Adrenal gland (tissue), 12 donors: ENCODE measurements around the gene SLC14A1. TPM values are rescaled to one million over a fixed set of nuclear protein-coding genes. Genes with fewer than 3 reads are reported as not detected.

Experiments used
- DNase-seq, 7 donors: peaks; one replicate each; pipeline ENCODE4 v3.0.0-alpha.2; 2019 to 2020
- H3K27ac ChIP-seq, 5 donors: fragments of 200-600 bp; sonication (generic) in 4 of 5; 1 replicate in 3 of 5; 2 replicates in 2 of 5; pipeline versions ENCODE4 v1.5.1 to v1.8.0; 2016 to 2020; ENCODE audit warnings: mild to moderate bottlenecking in 1 of 5
- H3K27me3 ChIP-seq: fragments of 200-600 bp; 2 replicates; pipeline ENCODE4 v1.8.0; 2021
- H3K36me3 ChIP-seq, 2 donors: fragments of 200-600 bp; replicated peaks in 1 of 2; 1 replicate in 1 of 2; 2 replicates in 1 of 2; pipeline versions ENCODE4 v1.5.1 to v1.8.0; 2018 to 2022
- H3K4me1 ChIP-seq, 2 donors: fragments of 200-600 bp; replicated peaks in 1 of 2; 1 replicate in 1 of 2; 2 replicates in 1 of 2; pipeline versions ENCODE4 v1.5.1 to v1.8.0; 2018 to 2021
- H3K4me3 ChIP-seq, 4 donors: fragments of 200-600 bp; sonication (generic) in 3 of 4; one replicate each; pipeline ENCODE4 v1.5.1; 2016 to 2018
- H3K9me3 ChIP-seq, 3 donors: fragments of 200-600 bp; sonication (generic) in 1 of 3; replicated peaks in 1 of 3; 1 replicate in 2 of 3; 2 replicates in 1 of 3; pipeline versions ENCODE4 v1.5.1 to v1.8.0; 2016 to 2021
- CTCF ChIP-seq, 6 experiments: fragments of 450-650 bp in 4 of 6; fragments of 200-600 bp in 2 of 6; sonication (generic) in 1 of 6; IDR thresholded peaks; 1 replicate in 5 of 6; 2 replicates in 1 of 6; pipeline versions ENCODE4 v1.5.1 to v1.8.0; 2016 to 2021; ENCODE audit warnings: antibody characterized with exemption in 6 of 6, mild to moderate bottlenecking in 2 of 6, moderate library complexity in 1 of 6
- POLR2A ChIP-seq, 2 donors: fragments of 450-650 bp; IDR thresholded peaks; one replicate each; pipeline ENCODE4 v1.6.1; 2017; ENCODE audit warnings: antibody characterized with exemption in 2 of 2, mild to moderate bottlenecking in 2 of 2, moderate library complexity in 1 of 2
- WGBS, 4 donors: extraction: QIAGEN DNeasy Blood & Tissue Kit in 2 of 4; methylation state at CpG; one replicate each; pipeline versions ENCODE4 v1.1.5 to v1.1.7; 2013 to 2017; 5-methylcytosine and 5-hydroxymethylcytosine counted together
- intact Hi-C, 2 donors: fragments of 100-400 bp; cut with DNase I; formaldehyde crosslinking; loops; one replicate each; pipeline versions ENCODE4 v1.14.1 to v1.15.0; 2022 to 2023
- polyA plus RNA-seq, 3 donors: library from polyadenylated mRNA; stranded (reverse); fragments of 200-250 nt in 2 of 3; fragments of 350-450 nt in 1 of 3; fragmentation: Illumina TruSeq in 1 of 3; extraction: RNeasy Lipid Tissue Mini Kit (QIAGEN cat#74804) in 1 of 3; gene quantifications; one replicate each; pipeline ENCODE4 v1.2.3, GENCODE V29; 2013 to 2014
- total RNA-seq, 9 donors: library from RNA; depleted of rRNA in 4 of 9; stranded (reverse); fragments of >200 nt in 4 of 9; fragments of 120-200 nt in 1 of 9; fragmentation: NEBNext Ultra II Directional in 1 of 9; extraction: Animal tissue kit (Norgen Biotek cat#: 25700) in 1 of 9; gene quantifications; one replicate each; pipeline versions ENCODE4 v1.1.0 to v1.2.4, GENCODE V29; 2013 to 2023
- donor health status: healthy with polysubstance abuse.
- donor health status: Bipolar disorder and iron deficiency.
- donor health status: DM: yes; HTN: yes; CAD: no.
- donor health status: DM: no; HTN: no; CAD: no.
- donor health status: DM: no; HTN: no; CAD: no.
- donor health status: DM: yes; HTN: yes; CAD: no.

Gene SLC14A1
- total and polyA plus RNA-seq, 12 donors: 0.57 to 8.8 (median 2.7) TPM

GRCh38 chr18:45712061-45712460 is 11.9 kb upstream of the SLC14A1 start:
- TF ChIP-seq POLR2A (IDR thresholded peaks at IDR 0.05) (no peak), CTCF (IDR thresholded peaks at IDR 0.05) (no peak)
- no peak overlapping the region for H3K27ac ChIP-seq
- DNase-seq: no peak
- intact Hi-C loops: no loop called here
- no peaks in the 10 kb centered on the region for H3K36me3 ChIP-seq
- no peaks in the 10 kb centered on the region for H3K27me3 ChIP-seq
- H3K4me3 ChIP-seq: no peak overlapping the region
- H3K9me3 ChIP-seq: no peaks in the 10 kb centered on the region
- no peaks in the 10 kb centered on the region for H3K4me1 ChIP-seq

- DNase-seq: no peak
- 92 to 100% (median 95%) methylated on average over 1 of the region's 1 CpG for WGBS, 4 donors
- H3K9me3 ChIP-seq: no peaks in the 10 kb centered on the region
- H3K27me3 ChIP-seq: no peaks in the 10 kb centered on the region
- intact Hi-C loops: no loop called here
- no peak for TF ChIP-seq CTCF (IDR thresholded peaks at IDR 0.05)
- no peak for TF ChIP-seq POLR2A (IDR thresholded peaks at IDR 0.05)
- no peak overlapping the region for H3K4me3 ChIP-seq
- H3K4me1 ChIP-seq: no peaks in the 10 kb centered on the region
- H3K27ac ChIP-seq: no peak overlapping the region
- H3K36me3 ChIP-seq: no peaks in the 10 kb centered on the region
These were observed 10.7 kb upstream of the SLC14A1 start for GRCh38 chr18:45713239-45713638.

- Histone ChIP-seq H3K36me3 (no peaks in the 10 kb centered on the region), H3K4me1 (no peaks in the 10 kb centered on the region), H3K4me3 (no peak overlapping the region), H3K27ac (no peak overlapping the region), H3K27me3 (no peaks in the 10 kb centered on the region), H3K9me3 (no peaks in the 10 kb centered on the region)
- no peak for DNase-seq
- TF ChIP-seq CTCF (IDR thresholded peaks at IDR 0.05) (no peak), POLR2A (IDR thresholded peaks at IDR 0.05) (no peak)
- WGBS, 4 donors: 77 to 93% (median 83%) methylated on average over 3 to 5 of the region's 5 CpGs
- intact Hi-C loops: no loop called here
These were observed 8.7 kb upstream of the SLC14A1 start for GRCh38 chr18:45715212-45715780.

GRCh38 chr18:45719106-45719505 is 4.9 kb upstream of the SLC14A1 start:
- Histone ChIP-seq H3K27me3 (no peaks in the 10 kb centered on the region), H3K9me3 (no peaks in the 10 kb centered on the region), H3K4me1 (no peaks in the 10 kb centered on the region), H3K27ac (no peak overlapping the region), H3K4me3 (no peak overlapping the region), H3K36me3 (no peaks in the 10 kb centered on the region)
- TF ChIP-seq POLR2A (IDR thresholded peaks at IDR 0.05) (no peak), CTCF (IDR thresholded peaks at IDR 0.05) (no peak)
- WGBS, 4 donors: 87 to 91% (median 90%) methylated on average over 7 of the region's 7 CpGs
- intact Hi-C loops: no loop called here
- DNase-seq: no peak
